Dermis microvascular lymphatic vessel endothelial cell (primary cell): ENCODE measurements around the gene RFX7. TPM values are rescaled to one million over a fixed set of nuclear protein-coding genes. Genes with fewer than 3 reads are reported as not detected.

Source experiments
- DNase-seq, 2 donors: peaks; one replicate each; pipeline versions ENCODE4 v3.0.0 to v3.0.0-alpha.2; 2010; ENCODE audit warnings: low read depth in 2 of 2
- total RNA-seq: library from RNA; depleted of rRNA; stranded (reverse); fragments of >200 nt; gene quantifications from 2 replicates; pipeline ENCODE4 v1.2.1, GENCODE V29; 2014

RFX7 gene
- total RNA-seq, 1 donor from 2014 or later = 3.0 TPM

DNA sequence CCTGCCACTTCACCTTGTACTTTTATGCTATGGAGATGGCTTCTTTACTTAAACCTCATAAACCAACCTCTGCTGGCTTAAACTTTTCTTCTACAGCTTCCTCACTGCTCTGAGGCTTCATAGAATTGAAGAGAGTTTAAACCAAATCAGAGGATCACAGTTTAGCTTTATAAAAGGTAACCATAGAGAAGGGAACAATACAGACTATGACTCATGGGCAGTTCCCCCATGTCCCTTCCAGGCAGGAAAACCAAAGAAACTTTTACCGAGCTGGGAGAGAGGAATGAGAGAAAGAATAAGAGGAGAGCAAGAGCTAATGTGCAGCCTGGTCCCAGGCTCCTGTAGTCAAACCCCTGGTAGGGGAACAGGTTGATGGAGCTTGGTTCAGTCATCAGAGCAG, 196.3 kb downstream of the RFX7 start:
- DNase-seq = peak; percentile 44 to 79

- DNase-seq = no peak
Observed at GRCh38 chr15:56045068-56045748, 198.5 kb downstream of the RFX7 start.

GRCh38 chr15:56042982-56043980, 200.4 kb downstream of the RFX7 start:
- DNase-seq = no peak

DNA sequence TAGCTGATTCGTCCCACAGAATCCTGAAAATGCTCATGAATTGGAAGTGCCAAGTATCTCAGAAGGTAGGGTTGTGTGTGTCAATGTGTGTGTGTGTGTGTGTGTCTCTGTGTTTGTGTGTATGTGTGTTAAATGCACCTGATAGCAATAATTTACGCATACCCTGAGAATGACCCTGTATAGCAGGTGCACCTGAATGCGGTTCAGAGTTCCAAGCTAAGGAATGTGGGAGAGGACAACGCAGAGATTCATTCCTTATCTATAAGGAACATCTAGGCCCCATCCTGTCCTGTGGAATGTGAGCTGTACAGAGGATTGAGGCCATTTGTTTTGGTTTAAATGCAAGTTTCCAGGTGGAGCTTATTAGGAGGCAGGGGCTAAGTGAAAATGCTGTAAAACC, 201.2 kb downstream of the RFX7 start:
- DNase-seq = no peak

DNA sequence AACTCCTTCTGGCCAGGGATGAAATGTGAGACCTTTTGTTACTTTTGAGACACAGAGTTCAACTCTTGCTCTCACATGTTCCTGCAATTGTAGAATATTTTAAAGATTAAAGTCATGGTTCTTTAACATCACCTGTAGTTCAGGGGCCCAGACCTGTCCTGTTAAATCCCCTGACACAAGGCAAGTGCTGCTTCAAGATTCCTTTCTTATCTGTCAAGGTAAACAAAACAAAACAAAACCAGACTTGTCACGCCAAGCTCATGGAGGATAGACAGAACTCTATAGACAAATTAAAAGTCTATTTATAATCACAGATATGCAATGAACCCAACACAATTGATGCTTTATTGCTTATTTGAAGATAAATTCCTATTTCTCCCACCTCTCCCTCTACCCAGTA, 201.6 kb downstream of the RFX7 start:
- no peak for DNase-seq

GRCh38 chr15:56040081-56041035, 203.3 kb downstream of the RFX7 start:
- DNase-seq = peak; percentile 92 to 97

- DNase-seq = no peak
Observed at GRCh38 chr15:56038707-56039106, 205.0 kb downstream of the RFX7 start.

DNA sequence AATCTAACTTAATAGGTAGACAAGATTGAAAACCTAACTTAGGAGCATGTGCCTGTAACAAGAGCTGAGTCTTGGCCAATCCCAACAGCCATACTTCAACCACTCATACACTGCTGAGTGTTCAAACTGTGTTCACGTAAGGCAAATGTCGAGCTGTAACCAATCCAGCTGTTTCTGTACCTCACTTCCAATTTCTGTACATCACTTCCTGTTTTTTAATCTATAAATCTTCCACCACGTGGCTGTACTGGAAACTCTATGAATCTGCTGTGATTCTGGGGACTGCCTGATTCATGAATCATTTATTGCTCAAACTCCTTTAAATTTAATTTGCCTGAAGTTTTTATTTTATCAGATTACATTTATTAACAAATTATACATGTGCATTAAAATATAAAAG, 205.7 kb downstream of the RFX7 start:
- DNase-seq = peak in 1 of 2 donors; percentile 11

Other genes with a start within 250 kb of the RFX7 start
- 0.25 and 0.26 TPM in 2 replicates for gene TEX9, start 121.5 kb upstream of the RFX7 start, total RNA-seq
- 0.13 TPM in 2 replicates for gene MNS1, start 221.3 kb upstream of the RFX7 start, total RNA-seq